T follicular helper cell (primary cell): ENCODE data around the gene UTS2B.
"Not testable (repeated sequence)": the region's sequence is repeated elsewhere in the genome, so short reads cannot be mapped to it uniquely, and the experiment has no call there.

Source experiments
- DNase-seq: peaks from one replicate; pipeline ENCODE4 v3.0.0-alpha.2; 2020; ENCODE audit warnings: low read depth

The UTS2B gene

DNA sequence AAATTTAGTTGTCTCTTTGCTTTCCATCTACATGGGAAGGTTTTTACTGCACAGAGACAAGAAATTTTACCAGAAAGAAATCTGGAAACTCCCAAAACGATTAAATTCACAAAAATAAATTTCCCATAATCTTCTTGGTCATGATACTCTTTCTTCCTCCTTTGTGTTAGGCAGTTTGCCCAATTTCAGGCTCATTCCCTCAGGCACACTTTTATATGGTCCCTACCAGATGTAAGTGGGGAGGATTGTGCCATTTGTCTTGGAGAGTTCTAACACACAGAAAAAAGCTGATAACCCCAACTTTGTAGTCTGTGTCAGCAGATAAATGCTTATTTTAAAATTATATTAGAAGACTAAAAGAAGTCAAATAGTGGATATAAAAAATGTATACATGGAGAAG, 50.2 kb downstream of the UTS2B start:
- no peak for DNase-seq

DNA sequence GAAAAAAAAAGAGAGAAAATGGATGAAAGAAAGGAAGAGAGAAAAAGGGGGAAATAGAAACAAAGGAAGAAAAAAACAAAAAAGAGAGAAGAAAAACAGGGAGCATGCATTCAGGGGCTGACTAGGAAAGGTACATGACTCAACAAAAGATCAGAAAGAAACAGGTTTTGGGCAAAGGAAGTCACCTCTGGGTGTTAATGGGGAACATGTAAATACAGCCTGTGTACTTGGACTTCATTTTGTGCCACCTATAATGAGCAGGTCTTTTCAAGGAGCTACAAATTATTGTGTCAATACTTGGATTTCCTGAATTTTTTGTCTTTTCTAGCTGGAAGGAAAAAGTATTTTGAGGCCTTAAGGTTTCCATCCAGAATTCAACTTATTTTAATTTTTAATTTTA, 54.6 kb downstream of the UTS2B start:
- DNase-seq = no peak

DNA sequence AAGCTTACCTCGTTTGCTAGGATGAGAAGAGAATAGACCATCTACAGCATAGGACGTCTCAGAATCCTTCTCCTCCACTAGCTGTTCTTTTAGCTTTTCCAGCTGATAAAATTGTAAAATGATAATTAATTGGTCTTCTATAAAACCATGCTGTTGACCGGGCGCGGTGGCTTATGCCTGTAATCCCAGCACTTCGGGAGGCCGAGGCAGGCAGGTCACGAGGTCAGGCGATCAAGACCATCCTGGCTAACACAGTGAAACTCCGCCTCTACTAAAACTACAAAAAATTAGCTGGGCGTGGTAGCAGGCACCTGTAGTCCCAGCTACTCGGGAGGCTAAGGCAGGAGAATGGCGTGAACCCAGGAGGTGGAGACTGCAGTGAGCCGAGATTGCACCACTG, 55.1 kb downstream of the UTS2B start:
- not testable (repeated sequence) for DNase-seq

DNA sequence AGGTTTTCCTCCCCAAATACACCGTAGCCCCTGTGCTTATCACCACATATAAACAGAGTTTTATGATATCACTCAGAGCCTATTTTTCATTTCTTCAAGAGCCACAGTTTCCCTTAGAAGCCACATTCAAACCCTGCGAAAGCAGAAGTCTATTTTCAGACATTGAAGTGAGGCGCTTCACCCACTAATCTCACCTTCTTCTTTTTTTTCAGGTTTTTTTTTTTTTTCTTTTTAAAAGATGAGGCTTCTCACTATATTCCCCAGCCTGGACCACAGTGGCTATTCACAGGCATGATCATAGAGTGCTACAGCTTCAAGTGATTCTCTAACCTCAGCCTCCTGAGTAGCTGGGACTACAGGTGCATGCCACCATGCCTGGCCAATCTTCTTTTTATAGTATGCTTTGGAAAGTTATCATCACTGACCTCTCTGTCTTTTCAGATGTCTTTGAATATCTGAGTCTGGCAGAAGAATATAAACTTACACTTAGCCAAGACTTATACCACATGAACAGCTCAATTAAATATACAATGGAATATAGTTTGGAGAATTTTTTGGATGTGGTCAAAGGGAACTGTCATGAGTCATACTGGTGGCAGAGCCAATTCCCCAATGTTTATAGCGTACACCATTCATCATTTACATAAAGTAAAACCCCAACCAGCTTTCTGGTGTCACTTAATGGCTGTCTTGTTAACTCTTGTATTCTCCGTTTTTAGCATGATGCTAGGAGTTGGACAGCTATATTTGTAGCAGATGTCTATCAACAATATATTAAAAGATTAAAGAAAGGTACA, 60.8 kb downstream of the UTS2B start:
- no peak for DNase-seq

DNA sequence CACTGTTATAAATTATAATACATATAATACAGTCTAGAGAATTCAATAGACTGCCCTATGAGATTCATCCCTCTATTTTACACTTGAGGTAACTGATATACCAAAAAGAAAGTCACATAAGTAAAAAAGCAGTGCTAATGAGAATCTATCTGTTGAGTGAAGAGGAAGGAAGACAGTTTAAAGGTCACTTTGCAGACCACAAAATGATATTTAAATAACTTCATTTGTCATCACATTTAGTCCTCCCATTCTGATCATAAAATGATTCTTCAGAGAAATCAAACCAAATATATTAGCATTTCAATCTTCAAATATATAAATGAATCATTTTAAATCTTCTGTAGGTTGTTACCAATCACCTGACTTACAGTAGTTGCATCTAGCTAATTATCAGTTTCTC, 61.6 kb downstream of the UTS2B start:
- DNase-seq = no peak

DNA sequence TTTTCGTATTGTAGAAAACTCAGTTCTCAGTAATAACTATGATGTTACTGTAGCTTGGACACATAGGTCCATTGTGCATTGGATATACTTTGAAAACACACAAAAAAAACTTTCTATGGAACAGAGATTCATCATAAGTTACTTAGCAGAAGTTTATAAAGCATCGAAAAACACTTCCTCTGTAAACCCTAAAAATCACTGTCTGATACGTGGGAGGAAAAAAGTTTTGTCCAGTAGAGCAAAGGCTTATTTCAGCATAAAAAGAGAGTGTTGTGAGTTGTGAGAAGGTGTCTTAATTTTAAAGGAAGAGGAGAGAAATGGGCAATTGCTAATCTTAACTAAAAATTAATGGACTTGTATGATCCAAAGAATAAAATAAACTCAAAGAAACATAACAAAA, 66.5 kb downstream of the UTS2B start:
- no peak for DNase-seq

DNA sequence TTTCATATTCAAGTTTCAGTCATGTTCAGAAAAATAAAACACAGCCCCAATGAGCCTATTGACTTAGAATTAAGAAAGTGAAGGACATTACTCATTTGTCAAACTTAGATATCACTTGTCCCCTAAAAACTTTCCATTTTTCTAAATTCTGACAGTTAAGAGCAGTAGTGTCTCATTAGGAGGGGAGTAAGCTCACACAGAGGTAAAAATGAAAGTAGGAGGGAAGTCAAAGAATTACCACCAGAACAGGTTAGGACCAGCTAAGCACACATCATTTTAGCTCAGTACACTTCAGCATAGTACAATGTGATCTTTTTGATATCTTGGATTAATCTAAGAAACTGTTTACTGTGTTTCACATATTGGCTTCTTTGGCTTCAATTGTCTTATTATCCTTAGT, 67.0 kb downstream of the UTS2B start:
- DNase-seq = no peak

DNA sequence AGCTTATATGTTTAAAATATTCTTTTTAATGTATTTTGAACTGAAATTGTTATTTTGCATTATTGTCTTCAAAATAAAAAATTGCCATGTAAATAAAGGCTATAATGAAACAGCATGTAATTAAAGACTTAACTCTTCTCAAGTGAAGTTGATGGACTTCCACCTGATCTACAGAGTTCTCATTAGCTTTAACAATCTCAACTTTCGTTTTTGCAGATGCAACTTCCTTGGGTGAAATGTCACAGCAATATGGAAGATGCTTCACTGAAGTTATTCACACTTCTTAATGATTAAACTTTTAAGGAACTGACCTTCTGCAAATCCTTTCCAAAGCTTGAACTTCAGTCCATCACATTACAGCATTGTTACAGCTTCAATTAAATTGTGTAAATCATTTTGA, 67.7 kb downstream of the UTS2B start:
- DNase-seq = no peak

DNA sequence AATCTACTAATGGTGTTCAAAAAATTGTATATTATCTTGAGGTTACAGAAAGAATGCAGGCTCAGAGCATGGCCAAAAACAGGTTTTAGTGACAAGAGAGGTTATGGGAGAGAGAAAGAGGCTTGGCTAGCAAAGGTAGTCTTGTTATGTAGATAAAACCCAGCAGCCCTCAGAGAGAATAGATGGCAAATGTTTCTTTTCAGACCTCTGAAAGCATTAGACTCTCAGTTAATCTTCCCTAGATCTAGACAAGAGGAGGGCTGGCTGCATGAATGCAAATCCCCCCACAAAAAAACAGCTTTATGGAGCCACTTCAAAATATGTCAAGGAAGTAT, 69.1 kb downstream of the UTS2B start:
- no peak for DNase-seq

DNA sequence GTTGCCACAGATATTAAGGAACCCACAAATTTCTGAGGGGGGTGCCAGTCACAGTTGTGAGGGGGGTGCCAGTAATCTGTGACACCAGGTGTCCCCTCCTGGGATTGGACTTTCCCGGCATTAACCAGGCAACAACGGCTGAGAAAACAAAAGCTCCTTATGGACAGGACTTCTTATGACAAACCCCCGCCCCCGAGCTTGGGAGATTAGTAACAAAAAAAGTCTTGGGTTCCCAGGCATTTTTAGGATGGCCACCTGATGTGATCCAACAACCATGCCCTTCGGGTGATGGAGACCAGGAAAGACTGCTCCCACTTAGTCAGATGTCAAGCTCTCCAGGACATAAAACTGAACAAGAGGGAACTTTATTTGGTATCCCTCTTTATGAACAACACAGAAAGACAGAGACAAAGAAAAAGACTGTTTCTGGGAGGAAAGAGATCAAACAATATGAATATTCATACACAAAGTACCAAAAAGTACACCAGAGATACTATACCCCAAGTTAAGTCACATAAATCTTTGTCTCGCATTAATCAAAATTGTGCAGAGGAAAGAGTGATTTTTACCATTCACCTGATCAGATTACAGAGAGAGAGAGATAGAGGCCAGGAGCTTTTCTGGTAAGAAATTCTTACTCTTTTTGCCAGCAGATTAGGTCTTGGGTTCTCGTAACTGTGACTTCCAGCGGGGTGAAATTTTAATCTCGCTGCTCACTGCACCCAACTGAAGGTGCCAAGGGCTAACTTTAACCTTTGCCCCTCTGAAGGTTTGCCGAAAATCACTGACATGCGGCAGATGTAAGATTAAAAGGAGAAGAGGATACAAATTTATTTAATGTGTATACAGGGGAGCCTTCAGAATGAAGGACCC, 69.7 kb downstream of the UTS2B start:
- DNase-seq = no peak

DNA sequence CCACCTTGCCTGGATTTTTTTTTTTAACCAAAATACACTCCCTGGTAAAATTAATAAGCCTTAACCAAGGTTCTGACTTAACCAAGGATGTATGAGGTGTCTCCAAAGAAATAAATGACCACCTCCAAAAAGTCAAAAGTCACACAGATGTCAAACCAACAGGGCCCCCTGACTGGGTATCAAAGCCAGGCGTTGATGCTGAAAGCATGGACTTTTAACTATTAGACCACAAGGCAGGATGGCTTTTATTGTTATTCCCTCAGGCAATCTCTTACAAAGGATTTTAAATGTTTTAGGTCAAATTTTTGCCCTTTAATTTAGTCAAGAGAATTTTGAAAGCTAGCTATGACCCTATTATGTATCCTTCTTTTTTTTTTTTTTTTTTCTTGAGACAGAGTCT, 70.8 kb downstream of the UTS2B start:
- DNase-seq = no peak

DNA sequence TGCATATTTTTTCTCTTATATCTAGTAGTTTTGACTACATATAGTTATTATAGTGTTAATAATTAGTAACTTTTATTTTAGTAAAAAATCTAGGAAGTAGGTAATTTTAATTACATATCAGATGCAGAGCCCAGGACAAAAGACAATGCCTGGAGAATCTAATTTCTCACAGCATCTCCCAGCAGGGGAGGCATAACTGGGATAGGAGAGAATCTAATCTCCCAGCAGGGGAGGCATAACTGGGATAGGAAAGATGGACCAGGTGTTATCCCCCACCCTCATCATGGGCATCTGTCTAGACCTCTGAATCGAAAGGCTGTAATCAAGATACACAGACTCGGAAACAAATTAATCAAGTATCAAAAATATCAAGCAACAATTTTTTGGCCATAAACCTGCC, 73.0 kb downstream of the UTS2B start:
- DNase-seq = no peak

DNA sequence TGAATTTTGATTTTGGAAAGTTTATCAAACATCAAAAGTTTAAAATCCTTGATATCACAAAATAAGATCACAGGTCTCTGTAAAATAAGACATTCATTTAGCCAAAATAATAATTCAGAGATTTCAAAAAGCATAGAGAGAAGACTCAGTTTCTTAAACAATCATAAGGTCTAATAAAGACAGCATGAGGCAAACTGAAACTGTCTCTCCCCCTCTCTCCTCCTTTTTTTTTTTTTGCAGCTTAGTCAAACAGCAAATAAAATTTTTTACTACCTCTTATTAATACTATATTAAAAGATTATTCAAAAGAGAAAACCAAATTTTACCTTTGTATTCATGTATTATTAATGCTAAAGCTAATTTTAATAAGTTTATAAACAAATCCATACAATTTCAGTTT, 73.9 kb downstream of the UTS2B start:
- no peak for DNase-seq

DNA sequence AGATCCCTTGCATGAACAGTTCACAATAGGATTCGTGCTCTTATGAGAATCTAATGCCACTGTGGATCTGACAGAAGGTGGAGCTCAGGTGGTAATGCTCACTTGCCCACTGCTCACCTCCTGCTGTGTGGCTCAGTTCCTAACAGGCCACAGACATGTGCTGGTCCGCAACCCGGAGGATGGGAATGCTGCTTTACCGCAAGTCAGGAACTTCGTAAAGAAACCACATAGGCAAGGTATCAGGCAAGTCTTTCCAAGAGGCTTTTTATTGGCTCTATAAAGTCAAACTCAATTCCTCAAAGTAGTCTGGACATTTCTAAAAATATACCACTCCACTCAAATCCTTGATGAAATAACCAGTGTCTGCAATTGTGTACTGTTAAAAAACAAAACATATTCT, 75.2 kb downstream of the UTS2B start:
- no peak for DNase-seq

DNA sequence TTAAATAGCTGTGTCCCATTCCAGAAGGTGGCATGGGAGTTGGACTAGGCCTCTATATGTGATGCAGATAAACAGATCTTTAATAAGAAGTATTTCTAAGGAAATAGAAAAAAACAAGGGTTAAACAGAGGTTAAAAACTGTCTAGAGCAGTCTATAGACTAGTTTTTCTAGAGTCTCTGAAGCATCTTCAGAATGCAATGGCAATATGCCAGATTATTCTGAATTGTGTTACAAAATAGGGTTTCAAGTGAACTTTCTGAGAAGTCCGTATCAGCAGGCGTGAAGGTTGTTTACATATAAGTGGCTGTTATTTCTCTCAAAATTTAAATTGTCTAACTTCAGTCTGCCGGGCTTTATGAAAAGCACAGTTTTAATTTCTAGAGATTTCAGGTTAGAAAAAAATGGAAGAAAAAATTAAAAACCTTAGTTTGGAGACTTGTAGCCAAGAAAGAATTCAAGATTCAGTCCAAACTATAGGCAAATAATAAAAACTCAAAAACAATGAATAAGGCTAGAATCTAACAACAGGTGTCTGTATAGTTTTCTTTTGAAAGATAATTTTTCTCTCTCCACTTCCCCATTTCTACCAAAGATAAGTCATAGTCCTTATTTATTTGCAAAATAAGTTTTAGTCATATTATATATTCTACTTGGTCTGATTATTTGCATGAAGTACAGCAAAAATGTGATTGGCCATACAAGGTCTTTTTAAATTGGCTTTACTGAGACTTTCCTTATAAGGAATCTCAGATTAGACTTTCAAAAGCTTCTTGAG, 76.0 kb downstream of the UTS2B start:
- DNase-seq = no peak

DNA sequence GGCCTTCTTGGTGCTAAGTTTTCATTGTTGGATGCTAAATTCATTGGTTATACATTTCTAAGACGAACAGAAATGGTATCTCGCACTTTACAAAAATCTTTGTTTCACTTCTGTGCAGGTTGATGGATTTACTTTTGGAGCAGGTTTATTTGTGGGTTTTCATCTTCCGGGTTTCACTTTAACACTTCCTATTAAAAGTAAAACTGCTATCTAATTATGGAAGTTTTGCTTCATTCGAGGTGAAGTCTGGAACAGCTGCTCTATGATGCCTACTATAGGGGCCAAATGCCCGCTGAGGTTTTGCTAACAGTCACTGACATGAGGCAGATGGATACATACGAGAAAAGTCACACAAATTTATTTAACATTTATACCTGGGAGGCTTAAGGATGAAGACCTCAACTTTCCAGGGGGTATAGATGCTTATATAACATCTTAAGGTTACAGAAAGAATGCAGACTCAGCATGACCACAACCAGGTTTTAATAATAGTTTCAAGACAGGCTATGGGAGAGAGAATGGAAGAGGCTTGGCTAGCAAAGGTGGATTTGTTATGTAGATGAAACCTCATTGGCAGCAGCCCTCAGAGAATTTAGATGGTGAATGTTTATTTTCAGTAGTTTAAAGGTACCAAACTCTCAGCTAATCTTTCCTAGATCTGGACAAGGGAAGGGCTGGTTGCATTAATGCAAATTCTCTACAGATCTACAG, 77.1 kb downstream of the UTS2B start:
- DNase-seq = no peak

DNA sequence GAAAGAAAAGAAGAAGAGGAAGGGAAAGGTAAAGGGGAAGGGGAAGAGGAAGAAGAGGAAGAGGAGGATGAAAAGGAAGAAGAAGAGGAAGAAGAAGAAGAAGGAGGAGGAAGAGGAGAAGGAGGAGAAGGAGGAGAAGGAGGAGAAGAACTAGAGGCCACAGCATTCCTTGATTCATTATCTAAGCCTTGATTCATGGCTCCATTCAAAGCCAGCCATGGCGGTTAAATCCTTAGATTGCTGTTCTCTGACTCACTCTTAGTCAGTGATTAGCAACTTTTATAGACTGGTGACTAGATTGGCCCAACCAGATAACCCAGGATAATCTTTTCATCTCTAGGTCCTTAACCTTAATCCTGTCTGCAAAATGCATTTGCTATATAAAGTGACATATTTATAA, 83.7 kb downstream of the UTS2B start:
- DNase-seq = no peak

DNA sequence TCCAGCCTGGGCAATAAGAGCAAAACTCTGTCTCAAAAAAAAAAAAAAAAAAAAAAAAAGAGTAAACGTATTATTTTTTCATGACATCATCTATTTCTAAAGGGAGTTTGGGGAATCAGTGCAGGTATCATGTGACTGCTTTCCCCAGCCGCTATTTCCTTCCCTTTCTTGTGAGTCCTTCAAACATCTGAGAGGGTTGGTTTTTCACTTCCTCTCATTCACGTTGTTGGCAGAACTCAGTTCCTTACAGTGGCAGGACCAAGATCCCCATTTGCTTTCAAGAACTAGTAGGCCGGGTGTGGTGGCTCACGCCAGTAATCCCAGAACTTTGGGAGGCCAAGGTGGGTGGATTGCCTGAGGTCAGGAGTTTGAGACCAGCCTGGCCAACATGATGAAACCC, 84.3 kb downstream of the UTS2B start:
- not testable (repeated sequence) for DNase-seq

DNA sequence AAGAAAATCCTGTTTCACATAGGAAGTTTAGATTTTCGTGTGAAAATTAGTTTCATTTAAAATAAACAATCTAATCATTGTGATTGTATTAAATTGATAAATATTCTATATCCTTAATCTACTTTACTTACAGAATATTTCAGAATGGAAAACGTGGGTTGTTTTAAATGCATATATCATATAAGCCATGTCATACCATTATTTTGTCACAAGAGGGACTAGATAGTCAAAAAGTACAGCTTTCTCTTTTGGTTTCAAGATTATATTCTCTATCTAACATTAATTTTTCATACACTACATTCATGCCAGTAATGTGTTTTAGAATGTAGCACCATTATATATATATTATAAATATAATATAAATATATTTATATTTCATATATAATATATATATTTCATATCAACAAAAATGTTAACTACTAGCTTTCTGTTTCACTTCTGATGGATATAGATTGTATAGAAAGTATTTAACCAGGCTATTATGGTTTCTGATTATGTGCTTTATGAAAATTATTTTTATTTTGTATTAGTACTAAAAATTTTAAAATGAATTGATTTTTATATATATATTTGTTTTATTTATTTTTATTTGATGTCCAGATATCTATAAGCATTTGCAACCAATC, 86.0 kb downstream of the UTS2B start:
- DNase-seq = no peak

DNA sequence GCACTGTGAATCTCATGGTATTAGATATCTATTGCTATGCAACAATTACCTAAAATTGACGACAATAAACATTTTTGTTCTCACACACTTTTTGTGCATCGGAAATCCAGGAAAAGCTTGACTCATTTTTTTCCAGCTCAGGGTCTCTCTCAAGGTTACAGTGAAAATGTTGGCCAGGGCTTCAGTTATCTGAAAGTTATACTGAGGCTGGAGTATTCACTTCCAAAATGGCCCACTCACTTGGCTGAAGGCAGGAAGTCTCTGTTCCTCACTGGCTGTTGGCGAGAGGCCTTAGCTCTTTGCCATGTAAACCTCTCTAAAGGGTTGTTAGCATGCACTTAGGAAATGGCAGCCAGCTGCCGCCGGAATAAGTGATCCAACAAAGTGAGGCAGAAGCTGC, 89.8 kb downstream of the UTS2B start:
- no peak for DNase-seq

DNA sequence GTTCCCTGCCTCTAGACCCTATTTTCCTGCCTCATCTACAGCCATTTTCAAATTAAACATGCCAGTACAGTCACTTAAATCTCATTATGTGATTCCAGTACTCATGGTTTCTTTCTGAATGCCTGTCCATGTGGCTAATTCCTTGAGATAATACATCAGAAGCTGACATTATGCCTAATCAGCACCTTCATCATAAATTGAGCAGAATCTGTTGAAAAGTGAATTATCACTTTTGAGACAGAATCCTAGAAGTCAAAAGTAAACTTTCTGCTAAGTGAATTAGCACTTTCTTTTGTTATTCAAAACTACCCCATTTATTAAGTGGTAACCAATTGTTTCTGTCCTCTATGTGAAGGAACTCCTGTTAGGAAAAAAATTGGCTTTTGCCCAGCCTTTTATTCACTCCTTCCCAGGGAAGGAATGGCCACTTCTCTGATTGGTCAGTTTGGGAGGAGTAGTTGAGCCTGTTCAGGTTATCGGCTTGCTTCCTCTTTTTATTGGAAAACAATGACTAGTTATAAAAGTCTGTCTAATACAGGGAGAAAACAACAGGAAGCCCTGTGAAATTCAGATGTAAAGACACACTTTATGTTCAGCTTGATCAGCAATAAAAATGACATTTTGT, 90.8 kb downstream of the UTS2B start:
- DNase-seq = no peak
